ENCODE results near the gene MEGF6.

The MEGF6 gene

DNA sequence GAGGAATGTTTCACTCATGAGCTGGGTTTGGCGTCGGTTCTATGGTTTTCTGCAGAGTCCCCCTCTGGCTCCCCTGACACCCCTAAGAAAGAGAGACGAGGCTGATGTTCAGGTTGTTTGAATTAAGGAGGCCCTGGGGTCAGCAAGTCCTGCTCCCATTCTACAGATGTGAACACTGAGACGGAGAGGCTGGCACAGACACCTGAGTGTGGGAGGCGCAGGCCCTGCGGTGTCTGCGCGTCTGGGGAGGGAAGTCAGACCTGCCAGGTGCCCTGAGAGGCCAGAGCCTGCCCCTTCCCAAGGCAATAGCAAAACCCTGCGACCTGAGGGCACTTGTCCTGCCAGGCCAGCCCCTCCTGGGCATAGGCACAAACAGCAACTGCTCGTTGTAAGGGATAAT is 47.7 kb downstream of the MEGF6 start:
- CTCF ChIA-PET, result interaction anchor here (0.8 to 10.1 kb wide), 12 partner anchors 10 to 161 kb away, joined by 3 to 158 read pairs (median 4); no protein-coding TSS in a partner anchor
- no peak overlapping the region for H3K4me3 ChIP-seq (ENCODE audit: low read depth, low read length)
- POLR2A ChIA-PET, result interaction anchor here (1.2 kb wide), 1 partner anchor 21 kb away, joined by 3 read pairs; no protein-coding TSS in a partner anchor
- no peak for DNase-seq (ENCODE audit: low read depth, low spot score)
- TF ChIP-seq, protein P1, sequence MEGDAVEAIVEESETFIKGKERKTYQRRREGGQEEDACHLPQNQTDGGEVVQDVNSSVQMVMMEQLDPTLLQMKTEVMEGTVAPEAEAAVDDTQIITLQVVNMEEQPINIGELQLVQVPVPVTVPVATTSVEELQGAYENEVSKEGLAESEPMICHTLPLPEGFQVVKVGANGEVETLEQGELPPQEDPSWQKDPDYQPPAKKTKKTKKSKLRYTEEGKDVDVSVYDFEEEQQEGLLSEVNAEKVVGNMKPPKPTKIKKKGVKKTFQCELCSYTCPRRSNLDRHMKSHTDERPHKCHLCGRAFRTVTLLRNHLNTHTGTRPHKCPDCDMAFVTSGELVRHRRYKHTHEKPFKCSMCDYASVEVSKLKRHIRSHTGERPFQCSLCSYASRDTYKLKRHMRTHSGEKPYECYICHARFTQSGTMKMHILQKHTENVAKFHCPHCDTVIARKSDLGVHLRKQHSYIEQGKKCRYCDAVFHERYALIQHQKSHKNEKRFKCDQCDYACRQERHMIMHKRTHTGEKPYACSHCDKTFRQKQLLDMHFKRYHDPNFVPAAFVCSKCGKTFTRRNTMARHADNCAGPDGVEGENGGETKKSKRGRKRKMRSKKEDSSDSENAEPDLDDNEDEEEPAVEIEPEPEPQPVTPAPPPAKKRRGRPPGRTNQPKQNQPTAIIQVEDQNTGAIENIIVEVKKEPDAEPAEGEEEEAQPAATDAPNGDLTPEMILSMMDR (IDR thresholded peaks at IDR 0.05; ENCODE audit: insufficient read depth, low read length, missing control alignments), result no peak

DNA sequence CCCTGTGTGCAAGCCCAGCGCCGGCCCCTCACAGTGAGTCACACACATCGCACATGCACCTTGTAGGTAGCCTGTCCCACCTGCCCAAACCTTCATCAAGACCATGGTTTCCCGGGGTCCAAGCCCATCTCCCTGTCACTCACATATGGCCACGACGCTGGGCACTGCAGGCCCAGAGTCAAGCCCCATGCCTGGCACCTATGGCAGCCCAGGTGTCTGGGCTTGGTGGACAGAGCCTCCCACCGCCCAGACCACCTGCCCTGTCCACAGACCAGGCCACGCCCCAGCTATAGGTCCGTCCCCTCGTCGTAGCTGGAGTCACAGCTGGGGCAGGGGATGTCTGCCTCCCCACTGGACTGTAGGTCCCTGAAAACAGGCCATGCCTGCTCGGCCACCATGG is 48.2 kb downstream of the MEGF6 start:
- DNase-seq (ENCODE audit: low read depth, low spot score), result no peak
- ChIA-PET POLR2A (interaction anchor here (1.2 kb wide), 1 partner anchor 21 kb away, joined by 3 read pairs; no protein-coding TSS in a partner anchor), CTCF (interaction anchor here (1.2 to 10.1 kb wide), 4 partner anchors 10 to 110 kb away, joined by 3 to 158 read pairs (median 12); no protein-coding TSS in a partner anchor)
- TF ChIP-seq, protein P1 (IDR thresholded peaks at IDR 0.05; ENCODE audit: insufficient read depth, low read length, missing control alignments), result no peak
- no peak overlapping the region for H3K4me3 ChIP-seq (ENCODE audit: low read depth, low read length)

DNA sequence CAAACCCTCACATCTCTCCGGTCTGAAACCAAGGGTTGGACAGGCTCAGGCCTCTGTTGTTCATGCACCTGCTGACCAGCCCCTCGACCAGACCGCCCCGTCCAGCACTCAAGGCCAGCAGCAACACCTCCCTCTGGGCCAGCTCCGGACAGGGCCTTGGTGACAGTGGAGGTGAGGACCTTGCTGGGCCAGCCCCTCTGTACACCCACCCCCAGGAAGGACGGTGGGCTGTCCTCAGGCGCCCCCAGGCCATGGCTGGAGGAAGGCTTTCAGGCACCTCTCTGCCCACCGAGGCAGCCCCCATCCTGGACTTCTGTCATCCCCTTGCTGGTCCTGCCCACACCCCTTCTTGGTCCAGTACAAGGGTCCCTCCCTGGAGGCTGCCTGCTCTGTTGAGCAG is 48.6 kb downstream of the MEGF6 start:
- ChIA-PET POLR2A (no interaction called here), CTCF (interaction anchor here (1.8 to 10.1 kb wide), 2 partner anchors 48 to 59 kb away, joined by 3 to 158 read pairs; no protein-coding TSS in a partner anchor)
- TF ChIP-seq, protein P1 (IDR thresholded peaks at IDR 0.05; ENCODE audit: insufficient read depth, low read length, missing control alignments), result no peak
- no peak for DNase-seq (ENCODE audit: low read depth, low spot score)
- no peak overlapping the region for H3K4me3 ChIP-seq (ENCODE audit: low read depth, low read length)

DNA sequence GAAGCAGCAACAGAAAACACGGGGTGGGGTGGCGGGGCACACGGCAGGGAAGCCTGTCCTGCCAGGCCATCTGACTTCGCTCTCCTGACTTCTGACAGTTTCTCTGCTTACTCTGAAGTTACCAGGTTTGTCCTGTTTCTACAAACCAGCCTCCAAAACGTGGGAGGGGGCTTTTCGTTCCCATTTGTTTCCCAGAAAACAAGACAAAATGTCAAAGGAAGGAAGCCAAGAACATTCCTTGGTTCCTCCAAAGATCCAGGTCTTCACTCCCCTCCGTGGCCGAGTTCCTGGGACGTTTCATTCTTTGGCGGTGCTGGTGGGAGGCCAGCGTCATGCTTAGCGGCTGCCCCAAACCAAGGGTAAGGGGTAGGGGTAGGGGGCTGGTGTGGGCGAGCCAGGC is 49.6 kb downstream of the MEGF6 start:
- no peak for DNase-seq (ENCODE audit: low read depth, low spot score)

DNA sequence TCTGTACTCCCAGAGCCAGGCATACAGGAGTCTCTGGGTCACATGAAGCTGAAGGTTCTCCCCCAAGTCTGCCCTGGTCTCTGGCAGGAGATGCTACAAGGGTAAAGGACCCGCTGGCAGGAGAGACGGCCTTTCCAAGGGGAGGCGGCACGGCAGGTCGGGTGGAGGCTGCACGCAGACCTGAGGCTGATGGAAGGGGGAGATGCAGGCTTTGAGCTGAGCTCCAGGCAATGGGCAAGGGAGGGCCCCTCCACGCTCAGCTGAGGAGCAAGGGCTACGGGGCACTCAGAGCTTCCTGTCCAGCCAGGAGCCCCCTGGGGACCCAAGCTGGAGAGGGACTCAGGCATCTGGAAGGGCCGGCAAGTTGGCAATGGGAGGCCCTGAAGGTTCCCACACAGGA is 50.3 kb downstream of the MEGF6 start:
- ChIA-PET CTCF (interaction anchor here (10.1 kb wide), 1 partner anchor 60 kb away, joined by 158 read pairs; no protein-coding TSS in a partner anchor), POLR2A (no interaction called here)
- H3K4me3 ChIP-seq (ENCODE audit: low read depth, low read length), result no peak overlapping the region
- TF ChIP-seq, protein P1 (IDR thresholded peaks at IDR 0.05; ENCODE audit: insufficient read depth, low read length, missing control alignments), result no peak
- no peak for DNase-seq (ENCODE audit: low read depth, low spot score)

More for the DNA sequence above, 49.6 kb downstream of the MEGF6 start:
- TF ChIP-seq, protein P1 (IDR thresholded peaks at IDR 0.05; ENCODE audit: insufficient read depth, low read length, missing control alignments), result no peak
- ChIA-PET CTCF (interaction anchor here (10.1 kb wide), 1 partner anchor 60 kb away, joined by 158 read pairs; no protein-coding TSS in a partner anchor), POLR2A (no interaction called here)
- no peak overlapping the region for H3K4me3 ChIP-seq (ENCODE audit: low read depth, low read length)

DNA sequence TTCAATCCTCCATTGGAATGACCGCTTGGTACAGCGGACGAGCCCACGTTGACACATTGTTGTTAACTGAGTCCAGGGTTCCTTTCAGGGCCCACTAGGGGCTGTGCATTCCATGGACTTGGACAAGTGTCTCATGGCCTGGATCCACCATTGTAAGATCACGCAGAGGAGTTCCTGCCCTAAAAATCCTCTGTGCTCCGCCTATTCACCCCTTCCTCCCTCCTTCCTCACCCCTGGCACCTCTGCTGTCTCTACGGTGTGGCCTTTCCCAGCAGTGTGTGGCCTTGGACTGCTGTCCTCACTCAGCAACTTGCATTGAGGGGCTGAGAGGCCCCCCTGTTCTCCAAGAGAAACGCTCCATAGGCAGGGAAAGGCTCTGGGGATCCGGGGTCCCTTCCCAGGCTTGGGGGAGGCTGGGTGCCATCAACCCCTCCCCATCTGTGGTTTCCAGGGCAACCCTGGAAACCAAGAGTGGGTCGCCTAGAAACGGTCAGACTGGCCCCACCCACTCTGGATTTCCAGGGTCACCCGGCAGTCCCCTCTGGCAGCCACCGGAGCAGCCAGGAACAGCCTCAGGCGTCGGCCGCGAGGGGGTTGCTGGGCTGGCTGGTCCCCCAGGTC is 50.9 kb downstream of the MEGF6 start:
- no peak overlapping the region for H3K4me3 ChIP-seq (ENCODE audit: low read depth, low read length)
- TF ChIP-seq, protein P1 (IDR thresholded peaks at IDR 0.05; ENCODE audit: insufficient read depth, low read length, missing control alignments), result no peak
- POLR2A ChIA-PET, result no interaction called here
- no peak for DNase-seq (ENCODE audit: low read depth, low spot score)
- CTCF ChIA-PET, result interaction anchor here (1.1 to 10.1 kb wide), 2 partner anchors 61 to 63 kb away, joined by 4 to 158 read pairs; no protein-coding TSS in a partner anchor

All from AG04449 (cell line).